GM18951 (cell line): ENCODE data around the gene NRCAM.

Source experiments
- POLR2A ChIP-seq: IDR thresholded peaks from 4 replicates; pipeline ENCODE4 v1.6.1; 2011; ENCODE audit warnings: mild to moderate bottlenecking; ENCODE audit not compliant: insufficient read length, insufficient read depth; ENCODE audit errors: extremely low read depth
- in situ Hi-C: fragments of 300-500 bp; cut with MboI; formaldehyde crosslinking; loops from one replicate; pipeline ENCODE4 v1.12.0; 2022; ENCODE audit warnings: low sequenced_read_pairs, mixed read lengths, inconsistent platforms; ENCODE audit not compliant: unreplicated experiment

NRCAM gene

GRCh38 chr7:108326938-108327337, 129.3 kb downstream of the NRCAM start:
- in situ Hi-C loops, result no loop called here
- TF ChIP-seq POLR2A, result no peak

GRCh38 chr7:108324053-108325038, 131.9 kb downstream of the NRCAM start:
- TF ChIP-seq POLR2A, result no peak
- in situ Hi-C loops, result no loop called here

GRCh38 chr7:108322925-108323832, 133.1 kb downstream of the NRCAM start:
- no peak for TF ChIP-seq POLR2A
- in situ Hi-C loops, result no loop called here

- in situ Hi-C loops, result no loop called here
- TF ChIP-seq POLR2A, result no peak
Measured at GRCh38 chr7:108322046-108322445, 134.2 kb downstream of the NRCAM start.

- in situ Hi-C loops, result no loop called here
Measured at GRCh38 chr7:108321359-108321758, 134.9 kb downstream of the NRCAM start.

GRCh38 chr7:108316708-108317107, 139.5 kb downstream of the NRCAM start:
- in situ Hi-C loops, result no loop called here
- no peak for TF ChIP-seq POLR2A

More at GRCh38 chr7:108321359-108321758, 134.9 kb downstream of the NRCAM start:
- TF ChIP-seq POLR2A, result no peak

- TF ChIP-seq POLR2A, result no peak
- in situ Hi-C loops, result no loop called here
Measured at GRCh38 chr7:108314551-108314950, 141.7 kb downstream of the NRCAM start.

GRCh38 chr7:108314049-108314448, 142.2 kb downstream of the NRCAM start:
- in situ Hi-C loops, result no loop called here
- no peak for TF ChIP-seq POLR2A

GRCh38 chr7:108313086-108313485, 143.2 kb downstream of the NRCAM start:
- in situ Hi-C loops, result no loop called here
- no peak for TF ChIP-seq POLR2A

GRCh38 chr7:108311446-108312168, 144.6 kb downstream of the NRCAM start:
- no peak for TF ChIP-seq POLR2A
- in situ Hi-C loops, result no loop called here

- in situ Hi-C loops, result no loop called here
- no peak for TF ChIP-seq POLR2A
Measured at GRCh38 chr7:108310351-108310750, 145.9 kb downstream of the NRCAM start.

- in situ Hi-C loops, result no loop called here
- no peak for TF ChIP-seq POLR2A
Measured at GRCh38 chr7:108308903-108309302, 147.3 kb downstream of the NRCAM start.

- in situ Hi-C loops, result no loop called here
- no peak for TF ChIP-seq POLR2A
Measured at GRCh38 chr7:108308276-108308675, 148.0 kb downstream of the NRCAM start.
